OCI-LY1 (cell line): ENCODE results near the gene CSDE1.

Source experiments
- H2AFZ ChIP-seq: fragments of 200-600 bp; sonication (generic), shearing (Covaris generic); 2 replicates; pipeline ENCODE4 v1.6.0; 2014; ENCODE audit warnings: antibody characterized with exemption, mild to moderate bottlenecking, low read length
- H3F3A ChIP-seq: fragments of 200-600 bp; sonication (generic), shearing (Covaris generic); 2 replicates; pipeline ENCODE4 v1.6.0; 2014; ENCODE audit warnings: mild to moderate bottlenecking, antibody characterized with exemption, low read length, moderate library complexity; ENCODE audit not compliant: insufficient read depth
- H3K27ac ChIP-seq: fragments of 200-600 bp; sonication (generic); 2 replicates; pipeline ENCODE4 v1.5.1; 2014; ENCODE audit warnings: low read length, mixed run types, mild to moderate bottlenecking, low read depth; ENCODE audit not compliant: poor library complexity, severe bottlenecking
- H3K27me3 ChIP-seq: fragments of 200-600 bp; sonication (generic); 2 replicates; pipeline ENCODE4 v1.6.0; 2014; ENCODE audit warnings: antibody characterized with exemption, mild to moderate bottlenecking, low read length, moderate library complexity; ENCODE audit not compliant: insufficient read depth
- H3K36me3 ChIP-seq: fragments of 200-600 bp; sonication (generic); 2 replicates; pipeline ENCODE4 v1.6.1; 2014; ENCODE audit warnings: mild to moderate bottlenecking, antibody characterized with exemption, low read length, moderate library complexity, mixed read lengths; ENCODE audit not compliant: insufficient read depth
- H3K4me1 ChIP-seq: fragments of 200-600 bp; sonication (generic); 2 replicates; pipeline ENCODE4 v1.5.1; 2014; ENCODE audit warnings: mild to moderate bottlenecking, low read length, moderate library complexity; ENCODE audit not compliant: insufficient read depth, severe bottlenecking
- H3K4me2 ChIP-seq: fragments of 200-600 bp; sonication (generic), shearing (Covaris generic); 2 replicates; pipeline ENCODE4 v1.6.1; 2014; ENCODE audit warnings: low read length
- H3K4me3 ChIP-seq: fragments of 200-600 bp; sonication (generic); 2 replicates; pipeline ENCODE4 v1.5.1; 2014; ENCODE audit warnings: low read length, low read depth, mild to moderate bottlenecking, mixed read lengths; ENCODE audit not compliant: poor library complexity, severe bottlenecking
- H3K79me2 ChIP-seq: fragments of 200-600 bp; shearing (Covaris generic); 2 replicates; pipeline ENCODE4 v1.6.1; 2016; ENCODE audit warnings: mixed run types, low read length, mixed read lengths; ENCODE audit not compliant: insufficient read depth
- H3K9ac ChIP-seq: fragments of 200-600 bp; sonication (generic), shearing (Covaris generic); 2 replicates; pipeline ENCODE4 v1.6.1; 2014; ENCODE audit warnings: mild to moderate bottlenecking, low read length, mixed read lengths
- H3K9me2 ChIP-seq: fragments of 200-600 bp; sonication (generic), shearing (Covaris generic); 2 replicates; pipeline ENCODE4 v1.6.1; 2014; ENCODE audit warnings: low read depth, mild to moderate bottlenecking, low read length, mixed read lengths
- H3K9me3 ChIP-seq: fragments of 200-600 bp; shearing (Covaris generic); 2 replicates; pipeline ENCODE4 v1.6.1; 2014; ENCODE audit warnings: low read length, mixed read lengths
- H4K20me1 ChIP-seq: fragments of 200-600 bp; sonication (generic), shearing (Covaris generic); 2 replicates; pipeline ENCODE4 v1.6.0; 2016; ENCODE audit warnings: mild to moderate bottlenecking, low read length; ENCODE audit not compliant: insufficient read depth
- EZH2 ChIP-seq: fragments of 200-600 bp; sonication (generic), shearing (Covaris generic); IDR thresholded peaks from 2 replicates; pipeline ENCODE4 v1.8.0; 2017; ENCODE audit warnings: borderline replicate concordance, mixed run types, mild to moderate bottlenecking, antibody characterized with exemption, low read length, moderate library complexity, mixed read lengths
- TF ChIP-seq, protein P1 (sequence below): fragments of 200-600 bp; sonication (generic), shearing (Covaris generic); IDR thresholded peaks from 2 replicates; pipeline ENCODE4 v1.5.1; 2017; ENCODE audit warnings: mild to moderate bottlenecking, antibody characterized with exemption, low read length, moderate library complexity, mixed read lengths

Gene CSDE1

DNA sequence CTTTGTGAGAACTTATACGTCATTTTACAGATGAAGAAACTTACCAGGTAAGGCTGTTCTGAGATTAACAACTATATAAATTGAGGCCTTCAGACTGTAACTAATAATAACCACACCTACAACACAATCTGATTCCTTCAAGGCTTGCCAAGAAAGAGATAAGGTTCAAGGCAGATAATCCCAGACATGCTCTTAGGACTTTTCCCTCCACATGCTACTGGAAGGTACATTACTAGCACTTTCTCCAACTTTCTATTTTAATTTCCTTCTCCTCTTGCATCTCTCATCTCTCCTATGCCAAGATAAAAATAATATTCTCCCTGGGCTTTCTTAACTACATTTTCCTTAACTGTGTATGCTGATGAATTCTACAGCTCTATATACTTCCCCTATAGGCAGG lies 22.3 kb downstream of the CSDE1 start:
- TF ChIP-seq EZH2 = no peak
- TF ChIP-seq, protein P1, sequence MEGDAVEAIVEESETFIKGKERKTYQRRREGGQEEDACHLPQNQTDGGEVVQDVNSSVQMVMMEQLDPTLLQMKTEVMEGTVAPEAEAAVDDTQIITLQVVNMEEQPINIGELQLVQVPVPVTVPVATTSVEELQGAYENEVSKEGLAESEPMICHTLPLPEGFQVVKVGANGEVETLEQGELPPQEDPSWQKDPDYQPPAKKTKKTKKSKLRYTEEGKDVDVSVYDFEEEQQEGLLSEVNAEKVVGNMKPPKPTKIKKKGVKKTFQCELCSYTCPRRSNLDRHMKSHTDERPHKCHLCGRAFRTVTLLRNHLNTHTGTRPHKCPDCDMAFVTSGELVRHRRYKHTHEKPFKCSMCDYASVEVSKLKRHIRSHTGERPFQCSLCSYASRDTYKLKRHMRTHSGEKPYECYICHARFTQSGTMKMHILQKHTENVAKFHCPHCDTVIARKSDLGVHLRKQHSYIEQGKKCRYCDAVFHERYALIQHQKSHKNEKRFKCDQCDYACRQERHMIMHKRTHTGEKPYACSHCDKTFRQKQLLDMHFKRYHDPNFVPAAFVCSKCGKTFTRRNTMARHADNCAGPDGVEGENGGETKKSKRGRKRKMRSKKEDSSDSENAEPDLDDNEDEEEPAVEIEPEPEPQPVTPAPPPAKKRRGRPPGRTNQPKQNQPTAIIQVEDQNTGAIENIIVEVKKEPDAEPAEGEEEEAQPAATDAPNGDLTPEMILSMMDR = no peak
- H3K9me2 ChIP-seq = no peaks in the 10 kb centered on the region
- H3K4me1 ChIP-seq = no peaks in the 10 kb centered on the region
- peaks cover 99% of the 10 kb centered on the region for H3K36me3 ChIP-seq
- no peaks in the 10 kb centered on the region for H3K9me3 ChIP-seq
- peaks cover 13% of the 10 kb centered on the region for H3K79me2 ChIP-seq
- no peak overlapping the region for H3K9ac ChIP-seq
- no peak overlapping the region for H3K4me3 ChIP-seq
- H3K27ac ChIP-seq = no peak overlapping the region
- no peaks in the 10 kb centered on the region for H3F3A ChIP-seq
- no peak overlapping the region for H3K4me2 ChIP-seq
- H4K20me1 ChIP-seq = no peaks in the 10 kb centered on the region
- no peak overlapping the region for H2AFZ ChIP-seq
- no peaks in the 10 kb centered on the region for H3K27me3 ChIP-seq

DNA sequence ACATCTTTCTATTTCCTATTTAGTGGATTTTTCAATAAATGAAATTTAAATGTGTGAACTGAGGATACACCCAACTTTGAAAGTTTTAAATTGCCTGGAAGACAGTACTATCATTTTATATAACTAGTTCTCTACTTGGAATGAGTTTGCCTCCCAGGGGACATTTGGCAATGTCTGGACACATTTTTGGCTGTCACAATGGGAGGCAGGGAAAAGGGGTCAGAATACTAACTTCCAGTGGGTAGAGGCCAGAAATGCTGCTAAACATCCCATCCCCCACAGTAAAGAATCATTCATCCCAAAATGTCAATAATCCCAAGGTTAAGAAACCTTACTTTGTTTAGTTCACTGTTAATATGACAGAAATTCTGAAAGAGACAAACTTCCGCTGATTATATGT lies 28.0 kb downstream of the CSDE1 start:
- Histone ChIP-seq H2AFZ (no peak overlapping the region), H3K4me2 (no peak overlapping the region), H3K9me2 (no peaks in the 10 kb centered on the region), H3K9me3 (no peaks in the 10 kb centered on the region), H3K4me3 (no peak overlapping the region), H3F3A (no peaks in the 10 kb centered on the region), H3K27me3 (no peaks in the 10 kb centered on the region), H4K20me1 (no peaks in the 10 kb centered on the region), H3K27ac (no peak overlapping the region), H3K4me1 (no peaks in the 10 kb centered on the region), H3K9ac (no peak overlapping the region), H3K79me2 (no peaks in the 10 kb centered on the region), H3K36me3 (peaks cover 100% of the 10 kb centered on the region)
- TF ChIP-seq EZH2 = no peak
- TF ChIP-seq, protein P1 = no peak

DNA sequence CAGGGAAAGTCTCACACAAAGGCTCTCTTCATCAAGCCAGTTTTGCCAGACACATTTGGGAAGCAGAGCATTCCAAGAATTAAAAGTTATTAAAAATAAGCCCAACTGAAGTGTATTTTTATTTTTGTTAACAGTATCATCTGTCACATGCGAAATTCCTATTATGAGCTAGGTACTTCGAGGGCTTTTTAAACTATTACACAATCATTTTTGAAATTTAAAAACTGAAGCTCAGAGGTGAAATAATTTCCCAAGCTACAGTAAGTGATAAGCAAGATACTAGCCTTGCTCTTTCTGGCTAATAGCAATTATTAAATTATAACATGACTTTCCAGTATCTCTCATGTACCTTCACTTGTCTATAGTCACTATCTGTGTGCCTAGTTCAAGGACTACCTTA lies 29.2 kb downstream of the CSDE1 start:
- Histone ChIP-seq H3K27ac (no peak overlapping the region), H3K79me2 (no peaks in the 10 kb centered on the region), H3K4me2 (no peak overlapping the region), H3K36me3 (peaks cover 100% of the 10 kb centered on the region), H3K9ac (no peak overlapping the region), H3K9me3 (no peaks in the 10 kb centered on the region), H3F3A (no peaks in the 10 kb centered on the region), H3K27me3 (no peaks in the 10 kb centered on the region), H3K4me3 (no peak overlapping the region), H2AFZ (no peak overlapping the region), H3K9me2 (no peaks in the 10 kb centered on the region), H3K4me1 (no peaks in the 10 kb centered on the region), H4K20me1 (no peaks in the 10 kb centered on the region)
- TF ChIP-seq, protein P1 = no peak
- TF ChIP-seq EZH2 = no peak
